HG03565 (cell line): Measurements from ENCODE around the gene SLC9A9.

Source experiments
- ATAC-seq: cut with Tn5 transposase; IDR thresholded peaks from one replicate; pipeline ENCODE4 v1.9.1; 2021; ENCODE audit warnings: mild to moderate bottlenecking, moderate library complexity; ENCODE audit not compliant: unreplicated experiment

SLC9A9 gene

GRCh38 chr3:143573610-143574303 is 274.5 kb downstream of the SLC9A9 start:
- no peak for ATAC-seq

- ATAC-seq: no peak
Measured at GRCh38 chr3:143571548-143571947, 276.7 kb downstream of the SLC9A9 start.

- no peak for ATAC-seq
Measured at GRCh38 chr3:143567823-143568222, 280.4 kb downstream of the SLC9A9 start.

- no peak for ATAC-seq
Measured at GRCh38 chr3:143565951-143566350, 282.3 kb downstream of the SLC9A9 start.

GRCh38 chr3:143563786-143564185 is 284.5 kb downstream of the SLC9A9 start:
- ATAC-seq: no peak

GRCh38 chr3:143562789-143563188 is 285.5 kb downstream of the SLC9A9 start:
- ATAC-seq: no peak

GRCh38 chr3:143559296-143559695 is 289.0 kb downstream of the SLC9A9 start:
- no peak for ATAC-seq

GRCh38 chr3:143552851-143553250 is 295.4 kb downstream of the SLC9A9 start:
- no peak for ATAC-seq

GRCh38 chr3:143551761-143552160 is 296.5 kb downstream of the SLC9A9 start:
- ATAC-seq: no peak

- ATAC-seq: no peak
Measured at GRCh38 chr3:143548861-143549497, 299.3 kb downstream of the SLC9A9 start.

GRCh38 chr3:143548393-143548792 is 299.9 kb downstream of the SLC9A9 start:
- ATAC-seq: no peak

GRCh38 chr3:143538577-143538981 is 309.7 kb downstream of the SLC9A9 start:
- ATAC-seq: no peak

- ATAC-seq: no peak
Measured at GRCh38 chr3:143538061-143538460, 310.2 kb downstream of the SLC9A9 start.

- ATAC-seq: no peak
Measured at GRCh38 chr3:143536817-143537535, 311.3 kb downstream of the SLC9A9 start.

- ATAC-seq: peak; percentile 97
Measured at GRCh38 chr3:143535994-143536784, 312.1 kb downstream of the SLC9A9 start.

- no peak for ATAC-seq
Measured at GRCh38 chr3:143533391-143533790, 314.9 kb downstream of the SLC9A9 start.

GRCh38 chr3:143532091-143532490 is 316.2 kb downstream of the SLC9A9 start:
- ATAC-seq: no peak

- no peak for ATAC-seq
Measured at GRCh38 chr3:143531101-143531500, 317.2 kb downstream of the SLC9A9 start.

- ATAC-seq: no peak
Measured at GRCh38 chr3:143529798-143530197, 318.5 kb downstream of the SLC9A9 start.

GRCh38 chr3:143529018-143529478 is 319.2 kb downstream of the SLC9A9 start:
- ATAC-seq: peak; percentile 45

GRCh38 chr3:143526011-143526545 is 322.2 kb downstream of the SLC9A9 start:
- no peak for ATAC-seq
